Stomach (tissue), 4 donors: ENCODE data around the gene ZDHHC11.

ENCODE experiments used
- CTCF ChIP-seq, 7 experiments: fragments of 450-650 bp in 4 of 7; fragments of 200-600 bp in 3 of 7; sonication (generic) in 3 of 7; IDR thresholded peaks; one replicate each; pipeline ENCODE4 v1.5.1; 2016 to 2019; ENCODE audit warnings: antibody characterized with exemption in 7 of 7, control low read depth in 2 of 7, mild to moderate bottlenecking in 1 of 7
- EP300 ChIP-seq: sonication (generic); formaldehyde crosslinking; IDR thresholded peaks from one replicate; pipeline ENCODE4 v1.6.1; 2017; ENCODE audit warnings: antibody characterized with exemption
- POLR2A ChIP-seq, 4 donors: fragments of 450-650 bp; IDR thresholded peaks; one replicate each; pipeline ENCODE4 v1.6.1; 2016; ENCODE audit warnings: antibody characterized with exemption in 4 of 4, control low read depth in 2 of 4, mild to moderate bottlenecking in 1 of 4, moderate library complexity in 1 of 4
- POLR2AphosphoS5 ChIP-seq, 3 donors: sonication (generic); formaldehyde crosslinking; IDR thresholded peaks; one replicate each; pipeline ENCODE4 v1.6.1; 2016; ENCODE audit warnings: antibody characterized with exemption in 3 of 3

GRCh38 chr5:875931-876330 is 25.1 kb upstream of the ZDHHC11 start:
- TF ChIP-seq CTCF (IDR thresholded peaks at IDR 0.05), result no peak
- TF ChIP-seq POLR2A (IDR thresholded peaks at IDR 0.05), result no peak
- no peak for TF ChIP-seq EP300
- no peak for TF ChIP-seq POLR2AphosphoS5 (IDR thresholded peaks at IDR 0.05)
